ENCODE results near the gene BRF1.
"Not testable (repeated sequence)": the region's sequence is repeated elsewhere in the genome, so short reads cannot be mapped to it uniquely, and the experiment has no call there.

Gene BRF1

GRCh38 chr14:105315211-105315721 is 14.5 kb upstream of the BRF1 start:
- DNase-seq, result peak; percentile 26

GRCh38 chr14:105314287-105315200 is 13.7 kb upstream of the BRF1 start, which contains the start of gene PACS2:
Gene PACS2 (plus strand): TSS chr14:105314748. CDS start chr14:105314919, 171 bp downstream.
- peak; percentile 70 for DNase-seq

- DNase-seq, result no peak
Observed at GRCh38 chr14:105313381-105314286, 12.8 kb upstream of the BRF1 start.

GRCh38 chr14:105312973-105313372 is 12.2 kb upstream of the BRF1 start:
- no peak for DNase-seq

- DNase-seq, result no peak
Observed at GRCh38 chr14:105311838-105312237, 11.0 kb upstream of the BRF1 start.

GRCh38 chr14:105309371-105309770 is 8.6 kb upstream of the BRF1 start:
- no peak for DNase-seq

- no peak for DNase-seq
Observed at GRCh38 chr14:105307052-105307727, 6.4 kb upstream of the BRF1 start.

GRCh38 chr14:105305791-105306190 is 5.0 kb upstream of the BRF1 start:
- DNase-seq, result no peak

- no peak for DNase-seq
Observed at GRCh38 chr14:105305345-105305744, 4.5 kb upstream of the BRF1 start.

- no peak for DNase-seq
Observed at GRCh38 chr14:105304565-105304964, 3.8 kb upstream of the BRF1 start.

GRCh38 chr14:105303949-105304348 is 3.1 kb upstream of the BRF1 start:
- no peak for DNase-seq

- not testable (repeated sequence) for DNase-seq
Observed at GRCh38 chr14:105301915-105302249, 1.1 kb upstream of the BRF1 start.

- DNase-seq, result peak; percentile 99
Observed at GRCh38 chr14:105301103-105301914, 508 bp upstream of the BRF1 start.

GRCh38 chr14:105299654-105300541 is 903 bp downstream of the BRF1 start:
- no peak for DNase-seq

- DNase-seq, result not testable (repeated sequence)
Observed at GRCh38 chr14:105297311-105297710, 3.5 kb downstream of the BRF1 start.

- peak; percentile 54 for DNase-seq
Observed at GRCh38 chr14:105294142-105294597, 6.6 kb downstream of the BRF1 start.

GRCh38 chr14:105292826-105293711 is 7.7 kb downstream of the BRF1 start:
- DNase-seq, result peak; percentile 32

- no peak for DNase-seq
Observed at GRCh38 chr14:105290621-105291346, 10.0 kb downstream of the BRF1 start.

GRCh38 chr14:105288936-105289335 is 11.9 kb downstream of the BRF1 start:
- not testable (repeated sequence) for DNase-seq
